Transverse colon (tissue), 3 donors: Measurements from ENCODE around the gene TBC1D16.

Experiments used
- POLR2A ChIP-seq: fragments of 450-650 bp; IDR thresholded peaks from one replicate; pipeline ENCODE4 v1.6.1; 2016; ENCODE audit warnings: antibody characterized with exemption, mild to moderate bottlenecking, moderate library complexity
- TF ChIP-seq, protein P1 (sequence below), 5 experiments: fragments of 200-600 bp in 3 of 5; fragments of 450-650 bp in 2 of 5; sonication (generic) in 3 of 5; IDR thresholded peaks; 1 replicate in 2 of 5; 2 replicates in 3 of 5; pipeline ENCODE4 v1.5.1; 2016 to 2017; ENCODE audit warnings: antibody characterized with exemption in 5 of 5, inconsistent platforms in 3 of 5, mild to moderate bottlenecking in 2 of 5, moderate library complexity in 1 of 5

DNA sequence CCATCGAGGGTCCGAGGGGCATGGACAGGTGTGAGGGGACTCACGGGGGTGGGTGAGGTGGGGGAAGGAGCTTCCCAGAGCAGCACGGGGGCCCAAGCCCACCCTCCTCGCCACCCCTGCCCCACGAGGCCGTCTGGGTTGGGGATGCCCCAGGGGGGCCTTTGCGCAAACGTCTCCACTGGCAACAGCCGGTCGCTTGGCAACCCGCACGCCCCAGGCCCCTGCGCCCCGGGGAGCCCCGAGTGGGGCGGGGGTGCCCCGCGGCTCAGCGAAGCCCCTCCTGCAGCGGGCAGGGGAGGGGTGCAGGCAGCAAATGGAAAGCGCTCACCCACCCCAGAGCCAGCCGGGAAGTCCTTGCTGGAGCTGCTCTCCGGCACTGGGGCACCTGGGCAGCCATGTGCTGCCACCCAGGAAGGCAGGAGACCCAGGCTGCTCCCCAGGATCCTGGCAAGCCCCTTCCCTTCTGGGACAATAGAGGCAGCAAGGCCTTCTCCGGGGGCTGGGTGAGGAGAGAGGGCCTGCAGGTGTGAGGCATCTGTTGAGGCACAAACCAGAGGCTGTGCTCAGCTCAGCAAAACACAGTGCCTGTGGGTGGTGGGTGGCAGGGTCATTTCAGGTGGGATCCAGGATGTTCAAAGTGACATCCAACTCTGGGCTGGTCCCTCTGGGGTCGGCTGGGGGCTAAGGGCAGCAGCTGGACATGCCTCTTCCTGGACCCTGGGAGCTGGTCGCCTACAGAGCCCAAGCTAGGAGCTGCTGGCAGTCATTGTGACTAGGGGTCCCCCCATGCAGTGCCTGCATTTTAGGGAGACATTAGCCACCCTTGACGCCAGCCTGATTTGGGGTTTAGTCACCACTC lies 115.6 kb downstream of the TBC1D16 start:
- TF ChIP-seq, protein P1, sequence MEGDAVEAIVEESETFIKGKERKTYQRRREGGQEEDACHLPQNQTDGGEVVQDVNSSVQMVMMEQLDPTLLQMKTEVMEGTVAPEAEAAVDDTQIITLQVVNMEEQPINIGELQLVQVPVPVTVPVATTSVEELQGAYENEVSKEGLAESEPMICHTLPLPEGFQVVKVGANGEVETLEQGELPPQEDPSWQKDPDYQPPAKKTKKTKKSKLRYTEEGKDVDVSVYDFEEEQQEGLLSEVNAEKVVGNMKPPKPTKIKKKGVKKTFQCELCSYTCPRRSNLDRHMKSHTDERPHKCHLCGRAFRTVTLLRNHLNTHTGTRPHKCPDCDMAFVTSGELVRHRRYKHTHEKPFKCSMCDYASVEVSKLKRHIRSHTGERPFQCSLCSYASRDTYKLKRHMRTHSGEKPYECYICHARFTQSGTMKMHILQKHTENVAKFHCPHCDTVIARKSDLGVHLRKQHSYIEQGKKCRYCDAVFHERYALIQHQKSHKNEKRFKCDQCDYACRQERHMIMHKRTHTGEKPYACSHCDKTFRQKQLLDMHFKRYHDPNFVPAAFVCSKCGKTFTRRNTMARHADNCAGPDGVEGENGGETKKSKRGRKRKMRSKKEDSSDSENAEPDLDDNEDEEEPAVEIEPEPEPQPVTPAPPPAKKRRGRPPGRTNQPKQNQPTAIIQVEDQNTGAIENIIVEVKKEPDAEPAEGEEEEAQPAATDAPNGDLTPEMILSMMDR (IDR thresholded peaks at IDR 0.05), result no peak
- no peak for TF ChIP-seq POLR2A
